Mesenchymal stem cell (in vitro differentiated cells and primary cell): ENCODE measurements around the gene C19orf67.
A peak's percentile ranks its signal among the peaks of the same experiment; 100 is the strongest.

Experiments
- DNase-seq: peaks from one replicate; pipeline ENCODE4 v3.0.0-alpha.2; 2013
- H2AFZ ChIP-seq: one replicate; pipeline ENCODE4 v1.6.1; 2013; ENCODE audit warnings: low read depth, mild to moderate bottlenecking, control low read depth, inconsistent platforms, low read length, moderate library complexity
- H2AK5ac ChIP-seq: 2 replicates; pipeline ENCODE4 v1.6.1; 2013; ENCODE audit warnings: low read length, moderate library complexity, mild to moderate bottlenecking, inconsistent platforms; ENCODE audit not compliant: severe bottlenecking
- H2BK120ac ChIP-seq: one replicate; pipeline ENCODE4 v1.6.1; 2013; ENCODE audit warnings: low read depth, mild to moderate bottlenecking, inconsistent platforms, low read length, moderate library complexity
- H2BK12ac ChIP-seq, 2 experiments: one replicate each; pipeline ENCODE4 v1.6.1; 2013; ENCODE audit warnings: inconsistent platforms in 2 of 2, low read length in 2 of 2, mild to moderate bottlenecking in 2 of 2, moderate library complexity in 2 of 2, control low read depth in 1 of 2
- H2BK15ac ChIP-seq: one replicate; pipeline ENCODE4 v1.6.1; 2013; ENCODE audit warnings: mild to moderate bottlenecking, low read depth, inconsistent platforms; ENCODE audit not compliant: poor library complexity, severe bottlenecking
- H2BK5ac ChIP-seq: 2 replicates; pipeline ENCODE4 v1.6.1; 2013; ENCODE audit warnings: low read depth, mild to moderate bottlenecking, low read length, control low read depth, inconsistent platforms; ENCODE audit not compliant: poor library complexity, severe bottlenecking
- H3K14ac ChIP-seq, 2 experiments: one replicate each; pipeline ENCODE4 v1.6.1; 2013; ENCODE audit warnings: inconsistent platforms in 2 of 2, low read length in 2 of 2, control low read depth in 1 of 2, mild to moderate bottlenecking in 1 of 2, moderate library complexity in 1 of 2
- H3K18ac ChIP-seq, 2 experiments: one replicate each; pipeline ENCODE4 v1.6.1; 2013; ENCODE audit warnings: inconsistent platforms in 2 of 2, low read length in 2 of 2, control low read depth in 1 of 2, low read depth in 1 of 2, mild to moderate bottlenecking in 1 of 2
- H3K23ac ChIP-seq, 2 experiments: one replicate each; pipeline ENCODE4 v1.6.1; 2013; ENCODE audit warnings: inconsistent platforms in 2 of 2, low read length in 2 of 2, mild to moderate bottlenecking in 2 of 2, moderate library complexity in 2 of 2, control low read depth in 1 of 2
- H3K27ac ChIP-seq: 2 replicates; pipeline ENCODE4 v1.5.1; 2013; ENCODE audit warnings: mild to moderate bottlenecking, moderate library complexity, low read length, control low read depth, inconsistent platforms; ENCODE audit not compliant: poor library complexity, severe bottlenecking
- H3K27me3 ChIP-seq, 2 experiments: 2 replicates each; pipeline versions ENCODE4 v1.6.1 to v1.7.0; 2013; ENCODE audit warnings: low read length in 2 of 2, mild to moderate bottlenecking in 2 of 2, moderate library complexity in 2 of 2, control low read depth in 1 of 2, inconsistent platforms in 1 of 2; ENCODE audit not compliant: control insufficient read depth in 1 of 2, insufficient read depth in 1 of 2
- H3K36me3 ChIP-seq, 2 experiments: 2 replicates each; pipeline versions ENCODE4 v1.6.1 to v1.7.0; 2013; ENCODE audit warnings: low read length in 2 of 2, control low read depth in 1 of 2, inconsistent platforms in 1 of 2, low read depth in 1 of 2, mild to moderate bottlenecking in 1 of 2; ENCODE audit not compliant: insufficient read depth in 2 of 2, control insufficient read depth in 1 of 2
- H3K4ac ChIP-seq, 2 experiments: one replicate each; pipeline ENCODE4 v1.6.1; 2013; ENCODE audit warnings: inconsistent platforms in 2 of 2, low read length in 2 of 2, mild to moderate bottlenecking in 2 of 2, moderate library complexity in 2 of 2, control low read depth in 1 of 2, low read depth in 1 of 2
- H3K4me1 ChIP-seq: 2 replicates; pipeline ENCODE4 v1.6.1; 2013; ENCODE audit warnings: low read depth, low read length, control low read depth; ENCODE audit not compliant: control insufficient read depth, insufficient read depth
- H3K4me2 ChIP-seq: 2 replicates; pipeline ENCODE4 v1.6.1; 2013; ENCODE audit warnings: low read length, mild to moderate bottlenecking, inconsistent platforms; ENCODE audit not compliant: poor library complexity, severe bottlenecking
- H3K4me3 ChIP-seq, 2 experiments: 2 replicates each; pipeline versions ENCODE4 v1.5.1 to v1.7.0; 2013; ENCODE audit warnings: low read length in 2 of 2, mild to moderate bottlenecking in 2 of 2, control low read depth in 1 of 2, low read depth in 1 of 2; ENCODE audit not compliant: insufficient read depth in 1 of 2
- H3K79me1 ChIP-seq: replicated peaks from 2 replicates; pipeline ENCODE4 v1.6.1; 2013; ENCODE audit warnings: mild to moderate bottlenecking, control low read depth, low read length, inconsistent platforms; ENCODE audit not compliant: poor library complexity, severe bottlenecking
- H3K9ac ChIP-seq: 2 replicates; pipeline ENCODE4 v1.7.0; 2013; ENCODE audit warnings: mild to moderate bottlenecking, low read length, moderate library complexity
- H3K9me3 ChIP-seq: 2 replicates; pipeline ENCODE4 v1.7.0; 2013; ENCODE audit warnings: mild to moderate bottlenecking, low read length; ENCODE audit not compliant: control insufficient read depth
- H4K8ac ChIP-seq: one replicate; pipeline ENCODE4 v1.6.1; 2013; ENCODE audit warnings: inconsistent platforms, mild to moderate bottlenecking, low read length, moderate library complexity
- H4K91ac ChIP-seq: one replicate; pipeline ENCODE4 v1.6.1; 2013; ENCODE audit warnings: mild to moderate bottlenecking, low read length, inconsistent platforms
- WGBS: methylation state at CpG from one replicate; pipeline ENCODE4 v1.1.7; 2013; ENCODE audit warnings: mixed read lengths; 5-methylcytosine and 5-hydroxymethylcytosine counted together

Gene C19orf67

DNA sequence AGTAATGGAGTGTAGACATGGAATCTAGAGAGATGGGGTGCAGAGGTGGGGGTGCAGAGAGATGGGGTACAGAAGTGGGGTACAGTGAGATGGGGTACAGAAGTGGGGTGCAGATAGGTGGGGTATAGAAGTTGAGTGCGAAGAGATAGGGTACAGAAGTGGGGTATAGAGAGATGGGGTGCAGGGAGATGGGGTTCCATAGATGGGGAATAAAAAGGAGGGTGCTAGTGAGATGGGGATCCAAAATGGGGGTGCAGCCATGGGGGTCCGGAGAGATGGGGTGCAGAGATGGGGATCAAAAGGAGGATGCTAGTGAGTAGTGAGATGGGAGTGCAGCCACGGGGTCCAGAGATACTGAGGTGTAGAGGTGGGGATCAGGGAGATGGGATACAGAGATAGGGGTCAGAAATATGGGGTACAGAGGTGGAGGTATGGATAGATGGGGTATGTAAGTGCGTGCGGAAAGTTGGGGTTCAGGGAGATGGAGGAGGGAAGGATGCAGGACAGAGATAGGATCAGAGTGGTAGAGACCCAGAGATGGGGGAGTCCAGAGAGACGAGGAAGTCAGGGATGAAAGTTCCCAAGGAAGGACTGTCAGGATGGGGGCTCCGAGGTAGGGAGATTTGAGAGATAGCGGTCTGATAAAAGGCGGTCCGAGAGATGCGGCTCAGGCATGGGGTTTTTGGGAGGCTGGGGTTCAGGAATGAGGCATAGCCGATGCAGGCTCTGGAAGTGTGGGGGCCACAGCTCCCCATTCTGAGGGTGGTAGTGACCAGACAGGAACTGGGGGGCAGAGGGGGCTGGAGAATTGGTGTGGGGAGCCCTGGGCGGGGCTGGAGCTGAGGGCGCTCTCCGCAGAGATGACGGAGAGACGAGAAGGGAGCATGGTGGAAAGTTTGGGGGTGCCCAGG, 27.1 kb downstream of the C19orf67 start:
- Histone ChIP-seq H2AK5ac (no peak overlapping the region), H3K9me3 (no peaks in the 10 kb centered on the region), H3K14ac (no peak overlapping the region), H4K8ac (no peak overlapping the region), H2BK120ac (no peak overlapping the region), H3K4me2 (no peak overlapping the region), H2BK15ac (no peak overlapping the region), H3K27ac (no peak overlapping the region), H3K79me1 (no peaks in the 10 kb centered on the region), H3K23ac (no peak overlapping the region), H4K91ac (no peak overlapping the region), H2AFZ (no peak overlapping the region), H2BK5ac (no peak overlapping the region), H3K9ac (no peak overlapping the region), H3K4me1 (peaks cover 21% of the 10 kb centered on the region), H3K4ac (no peak overlapping the region), H3K4me3 (no peak overlapping the region), H3K27me3 (peaks cover 34 to 59% of the 10 kb centered on the region in 2 experiments), H3K18ac (no peak overlapping the region), H3K36me3 (no peaks in the 10 kb centered on the region), H2BK12ac (no peak overlapping the region)
- DNase-seq: no peak
- WGBS: 52% methylated on average over 17 of the region's 17 CpGs

GRCh38 chr19:14056741-14057356, 28.7 kb downstream of the C19orf67 start:
- H2BK15ac ChIP-seq: no peak overlapping the region
- H3K18ac ChIP-seq: peak overlapping the region in 1 of 2 experiments; percentile 34
- no peak overlapping the region for H2BK12ac ChIP-seq
- no peak overlapping the region for H4K91ac ChIP-seq
- peaks cover 18% of the 10 kb centered on the region for H3K4me1 ChIP-seq
- no peak overlapping the region for H3K14ac ChIP-seq
- no peak overlapping the region for H2AK5ac ChIP-seq
- H2BK120ac ChIP-seq: no peak overlapping the region
- peak overlapping the region; percentile 90 for H3K4me2 ChIP-seq
- H3K79me1 ChIP-seq: no peaks in the 10 kb centered on the region
- H3K23ac ChIP-seq: no peak overlapping the region
- H3K4ac ChIP-seq: no peak overlapping the region
- no peak overlapping the region for H2AFZ ChIP-seq
- no peak for DNase-seq
- no peak overlapping the region for H2BK5ac ChIP-seq
- no peak overlapping the region for H3K9ac ChIP-seq
- WGBS: 32% methylated on average over 16 of the region's 19 CpGs
- peaks cover 0 to 5% of the 10 kb centered on the region in 2 experiments for H3K36me3 ChIP-seq
- H4K8ac ChIP-seq: no peak overlapping the region
- no peak overlapping the region for H3K27ac ChIP-seq
- H3K27me3 ChIP-seq: peaks cover 34 to 55% of the 10 kb centered on the region in 2 experiments
- H3K9me3 ChIP-seq: peaks cover 3% of the 10 kb centered on the region
- peak overlapping the region in 1 of 2 experiments; percentile 42 for H3K4me3 ChIP-seq

DNA sequence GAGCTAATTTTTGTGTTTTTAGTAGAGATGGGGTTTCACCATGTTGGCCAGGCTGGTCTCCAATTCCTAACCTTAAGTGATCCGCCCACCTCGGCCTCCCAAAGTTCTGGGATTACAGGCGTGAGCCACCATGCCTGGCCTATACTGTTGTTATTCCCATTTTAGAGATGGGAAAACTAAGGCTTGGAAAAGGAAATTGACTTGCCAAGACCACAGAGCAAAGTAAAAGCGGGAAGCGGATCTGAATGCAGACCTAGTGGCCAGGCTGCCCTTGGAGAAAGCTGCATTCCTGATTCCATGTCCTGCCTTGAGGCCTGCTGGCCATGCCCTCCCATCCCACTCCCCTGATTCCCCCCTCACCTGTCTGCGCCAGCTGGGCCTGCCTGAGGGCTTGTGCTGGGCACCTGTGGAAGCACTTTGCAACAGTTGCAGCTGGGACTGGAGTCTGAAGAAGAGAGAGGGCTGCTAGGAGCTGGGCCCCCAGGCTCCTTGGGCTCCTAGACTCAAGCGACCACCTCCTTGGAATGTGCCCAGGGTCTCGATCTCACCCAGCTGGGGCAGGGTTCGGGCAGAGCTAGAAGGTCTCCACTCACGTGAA, 29.4 kb downstream of the C19orf67 start:
- H3K4me1 ChIP-seq: peaks cover 14% of the 10 kb centered on the region
- H3K4ac ChIP-seq: no peak overlapping the region
- no peak overlapping the region for H3K18ac ChIP-seq
- H3K4me3 ChIP-seq: no peak overlapping the region
- no peak overlapping the region for H4K8ac ChIP-seq
- H3K27me3 ChIP-seq: peaks cover 34 to 52% of the 10 kb centered on the region in 2 experiments
- H2AFZ ChIP-seq: no peak overlapping the region
- peaks cover 0 to 9% of the 10 kb centered on the region in 2 experiments for H3K36me3 ChIP-seq
- no peak overlapping the region for H2BK120ac ChIP-seq
- no peak overlapping the region for H3K23ac ChIP-seq
- no peak overlapping the region for H2AK5ac ChIP-seq
- H4K91ac ChIP-seq: no peak overlapping the region
- no peak overlapping the region for H2BK15ac ChIP-seq
- H3K27ac ChIP-seq: no peak overlapping the region
- no peak for DNase-seq
- H3K79me1 ChIP-seq: no peaks in the 10 kb centered on the region
- no peak overlapping the region for H2BK5ac ChIP-seq
- H3K9ac ChIP-seq: no peak overlapping the region
- WGBS: 87% methylated on average over 10 of the region's 10 CpGs
- no peak overlapping the region for H3K14ac ChIP-seq
- H3K9me3 ChIP-seq: peaks cover 3% of the 10 kb centered on the region
- no peak overlapping the region for H3K4me2 ChIP-seq
- H2BK12ac ChIP-seq: peak overlapping the region in 1 of 2 experiments; percentile 31

DNA sequence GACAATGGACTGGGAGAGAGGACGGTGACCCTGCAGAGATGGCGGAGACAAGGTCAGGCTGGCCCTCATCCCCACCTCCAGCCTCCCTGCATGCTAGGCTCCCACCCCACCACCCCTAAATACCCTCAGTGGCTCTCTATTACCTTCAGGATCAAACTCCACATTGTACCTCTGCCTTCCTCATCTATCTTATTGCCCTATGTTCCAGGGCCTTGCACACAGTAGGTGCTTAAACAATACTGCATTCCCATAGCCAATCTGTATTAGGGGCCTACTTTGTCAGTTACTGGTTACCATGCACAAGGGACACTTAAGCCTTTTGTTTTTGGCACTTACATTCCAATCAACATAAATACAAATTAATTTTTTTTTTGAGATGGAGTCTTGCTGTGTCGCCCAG, 30.2 kb downstream of the C19orf67 start:
- no peak overlapping the region for H3K18ac ChIP-seq
- DNase-seq: no peak
- H3K9me3 ChIP-seq: peaks cover 3% of the 10 kb centered on the region
- H3K4me3 ChIP-seq: no peak overlapping the region
- no peak overlapping the region for H3K4me2 ChIP-seq
- H3K4me1 ChIP-seq: peaks cover 14% of the 10 kb centered on the region
- H4K91ac ChIP-seq: no peak overlapping the region
- no peaks in the 10 kb centered on the region for H3K79me1 ChIP-seq
- no peak overlapping the region for H2BK15ac ChIP-seq
- H3K14ac ChIP-seq: no peak overlapping the region
- H3K23ac ChIP-seq: no peak overlapping the region
- H4K8ac ChIP-seq: no peak overlapping the region
- H2BK12ac ChIP-seq: no peak overlapping the region
- H3K36me3 ChIP-seq: peaks cover 0 to 14% of the 10 kb centered on the region in 2 experiments
- no peak overlapping the region for H3K9ac ChIP-seq
- H3K27ac ChIP-seq: no peak overlapping the region
- no peak overlapping the region for H2AK5ac ChIP-seq
- no peak overlapping the region for H2BK120ac ChIP-seq
- peaks cover 31 to 45% of the 10 kb centered on the region in 2 experiments for H3K27me3 ChIP-seq
- H2BK5ac ChIP-seq: no peak overlapping the region
- H3K4ac ChIP-seq: no peak overlapping the region
- no peak overlapping the region for H2AFZ ChIP-seq
- WGBS: 91% methylated on average over 3 of the region's 3 CpGs
